NB4 (cell line): ENCODE results near the gene CEP162.

ENCODE experiments used
- CTCF ChIP-seq: IDR thresholded peaks from one replicate; pipeline ENCODE4 v1.5.1; 2012; ENCODE audit warnings: low read depth, low read length
- MAX ChIP-seq: IDR thresholded peaks from 2 replicates; pipeline ENCODE4 v1.6.1; 2011; ENCODE audit warnings: low read depth, low read length
- MYC ChIP-seq: IDR thresholded peaks from 2 replicates; pipeline ENCODE4 v1.6.1; 2011; ENCODE audit warnings: low read depth, low read length
- POLR2A ChIP-seq: IDR thresholded peaks from 2 replicates; pipeline ENCODE4 v1.6.1; 2011; ENCODE audit warnings: mild to moderate bottlenecking; ENCODE audit not compliant: insufficient read length; ENCODE audit errors: extremely low read depth

GRCh38 chr6:84269947-84270733 lies 42.7 kb upstream of the CEP162 start:
- TF ChIP-seq CTCF (no peak), MYC (no peak), POLR2A (no peak), MAX (no peak)
